HCT116 (cell line): ENCODE data around the gene RAI14. TPM values are rescaled to one million over a fixed set of nuclear protein-coding genes. Genes with fewer than 3 reads are reported as not detected.

ENCODE experiments used
- ATAC-seq: fragments of 200-7000 bp; cut with Tn5 transposase; 2 replicates; pipeline ENCODE4 v1.9.1; 2020; ENCODE audit warnings: mild to moderate bottlenecking, moderate library complexity
- BruUV-seq: library from RNA; stranded (reverse); fragments of 400-500 nt; replicated peaks from 2 replicates; lab custom pipeline; 2021; lab: Mats Ljungman, UMichigan
- CTCF ChIA-PET: fragments of 300-600 bp; sonication (Branson Sonifier 250); formaldehyde crosslinking; loops from one replicate; lab custom pipeline; 2021; ENCODE audit warnings: antibody characterized with exemption; lab: Charles Lee
- POLR2A ChIA-PET: fragments of 300-600, 350-600 bp; sonication (Branson Sonifier 250); formaldehyde crosslinking; loops from one replicate; lab custom pipeline; 2021; ENCODE audit warnings: antibody characterized with exemption; lab: Charles Lee
- RAD21 ChIA-PET, 2 experiments: fragments of 300-600 bp; sonication (Branson Sonifier 250); formaldehyde crosslinking; loops; one replicate each; lab custom pipeline; 2023; ENCODE audit warnings: low total read pairs in 2 of 2; ENCODE audit not compliant: uncharacterized antibody in 2 of 2, unreplicated experiment in 2 of 2, low non-redundant PET in 1 of 2; lab: Charles Lee
- DNase-seq: peaks from one replicate; pipeline ENCODE4 v3.0.0-alpha.2; 2010; ENCODE audit warnings: low read depth, low spot score
- H2AFZ ChIP-seq: fragments of 200-600 bp; shearing (Covaris generic), sonication (generic); 2 replicates; pipeline ENCODE4 v1.6.1; 2017; ENCODE audit warnings: low read depth, mixed run types, mixed read lengths, antibody characterized with exemption, low read length; ENCODE audit not compliant: poor library complexity, severe bottlenecking
- H3K27ac ChIP-seq: 2 replicates; pipeline ENCODE4 v1.5.1; 2012; ENCODE audit warnings: low read depth, low read length
- H3K27me3 ChIP-seq: fragments of 200-600 bp; sonication (generic); 2 replicates; pipeline ENCODE4 v1.6.1; 2016; ENCODE audit warnings: mixed run types, low read length, mixed read lengths; ENCODE audit not compliant: insufficient read depth
- H3K36me3 ChIP-seq, 2 experiments: fragments of 200-500 bp in 1 of 2; fragments of 200-600 bp in 1 of 2; sonication (Bioruptor generic) in 1 of 2; sonication (generic) in 1 of 2; 2 replicates each; pipeline versions ENCODE4 v1.5.1 to v1.6.1; 2014 to 2016; ENCODE audit warnings: low read length in 2 of 2, inconsistent platforms in 1 of 2, mixed read lengths in 1 of 2, mixed run types in 1 of 2; ENCODE audit not compliant: insufficient read depth in 2 of 2, control insufficient read depth in 1 of 2
- H3K4me1 ChIP-seq, 2 experiments: fragments of 200-600 bp in 1 of 2; sonication (generic) in 1 of 2; 2 replicates each; pipeline versions ENCODE4 v1.5.1 to v1.6.1; 2012 to 2017; ENCODE audit warnings: low read length in 2 of 2, inconsistent platforms in 1 of 2, mild to moderate bottlenecking in 1 of 2, mixed read lengths in 1 of 2, mixed run types in 1 of 2, moderate library complexity in 1 of 2; ENCODE audit not compliant: insufficient read depth in 2 of 2, control insufficient read depth in 1 of 2
- H3K4me2 ChIP-seq: fragments of 200-600 bp; sonication (generic); 2 replicates; pipeline ENCODE4 v1.6.1; 2017; ENCODE audit warnings: mixed run types, low read length, mixed read lengths
- H3K4me3 ChIP-seq, 2 experiments: fragments of 200-600 bp in 1 of 2; sonication (generic) in 1 of 2; replicated peaks in 1 of 2; 2 replicates each; pipeline ENCODE4 v1.5.1; 2011 to 2016; ENCODE audit warnings: low read length in 2 of 2, control low read depth in 1 of 2, low read depth in 1 of 2, mild to moderate bottlenecking in 1 of 2, mixed read lengths in 1 of 2, mixed run types in 1 of 2
- H3K79me2 ChIP-seq: fragments of 200-600 bp; sonication (generic); 2 replicates; pipeline ENCODE4 v1.6.1; 2017; ENCODE audit warnings: mild to moderate bottlenecking, mixed run types, low read length, moderate library complexity, mixed read lengths; ENCODE audit not compliant: insufficient read depth
- H3K9ac ChIP-seq: fragments of 200-600 bp; sonication (generic); 2 replicates; pipeline ENCODE4 v1.6.1; 2016; ENCODE audit warnings: low read length, mixed read lengths
- H3K9me2 ChIP-seq: fragments of 200-600 bp; sonication (generic), shearing (Covaris generic); 2 replicates; pipeline ENCODE4 v1.6.1; 2017; ENCODE audit warnings: mixed run types, mild to moderate bottlenecking, moderate library complexity; ENCODE audit not compliant: insufficient read depth
- H3K9me3 ChIP-seq, 2 experiments: fragments of 200-500 bp in 1 of 2; fragments of 200-600 bp in 1 of 2; sonication (Bioruptor generic) in 1 of 2; sonication (generic) in 1 of 2; 2 replicates each; pipeline ENCODE4 v1.6.1; 2014 to 2017; ENCODE audit warnings: low read length in 2 of 2, mixed read lengths in 2 of 2, inconsistent platforms in 1 of 2, low read depth in 1 of 2, mild to moderate bottlenecking in 1 of 2, mixed run types in 1 of 2, moderate library complexity in 1 of 2; ENCODE audit not compliant: control insufficient read depth in 1 of 2, insufficient read depth in 1 of 2
- H4K20me1 ChIP-seq: fragments of 200-600 bp; sonication (generic), shearing (Covaris generic); 2 replicates; pipeline ENCODE4 v1.6.1; 2017; ENCODE audit warnings: mixed run types, mild to moderate bottlenecking, moderate library complexity; ENCODE audit not compliant: insufficient read depth
- CBX3 ChIP-seq: IDR thresholded peaks from 2 replicates; pipeline ENCODE4 v1.6.1; 2012; ENCODE audit warnings: low read depth
- CEBPB ChIP-seq: IDR thresholded peaks from 2 replicates; pipeline ENCODE4 v1.6.1; 2012; ENCODE audit warnings: low read depth
- EZH2phosphoT487 ChIP-seq: fragments of 200-600 bp; IDR thresholded peaks from 2 replicates; pipeline ENCODE4 v1.6.1; 2018; ENCODE audit warnings: antibody characterized with exemption, borderline replicate concordance
- FOSL1 ChIP-seq: IDR thresholded peaks from 2 replicates; pipeline ENCODE4 v1.6.1; 2012; ENCODE audit warnings: low read depth
- JUND ChIP-seq: IDR thresholded peaks from 2 replicates; pipeline ENCODE4 v1.6.1; 2012
- POLR2A ChIP-seq: IDR thresholded peaks from 2 replicates; pipeline ENCODE4 v1.7.0; 2011; ENCODE audit warnings: borderline replicate concordance; ENCODE audit not compliant: insufficient read depth, insufficient read length; ENCODE audit errors: extremely low read depth
- POLR2AphosphoS5 ChIP-seq: IDR thresholded peaks from 2 replicates; pipeline ENCODE4 v1.6.1; 2011; ENCODE audit warnings: mild to moderate bottlenecking, low read depth, low read length, moderate library complexity
- RAD21 ChIP-seq: IDR thresholded peaks from 2 replicates; pipeline ENCODE4 v1.6.1; 2012; ENCODE audit warnings: low read depth, mild to moderate bottlenecking
- SIN3A ChIP-seq: IDR thresholded peaks from 2 replicates; pipeline ENCODE4 v1.6.1; 2012; ENCODE audit warnings: low read depth
- SRF ChIP-seq: IDR thresholded peaks from 2 replicates; pipeline ENCODE4 v1.6.1; 2012; ENCODE audit warnings: low read depth
- TCF7L2 ChIP-seq: IDR thresholded peaks from 2 replicates; pipeline ENCODE4 v1.7.0; 2011; ENCODE audit warnings: borderline replicate concordance, inconsistent platforms; ENCODE audit not compliant: insufficient read depth, insufficient read length; ENCODE audit errors: extremely low read depth
- YY1 ChIP-seq: IDR thresholded peaks from 2 replicates; pipeline ENCODE4 v1.6.1; 2011; ENCODE audit warnings: low read length, low read depth, moderate library complexity, mild to moderate bottlenecking; ENCODE audit not compliant: insufficient replicate concordance; ENCODE audit errors: extremely low read depth
- ZFX ChIP-seq: fragments of 450-650 bp; IDR thresholded peaks from 2 replicates; pipeline ENCODE4 v1.6.1; 2017
- ZNF274 ChIP-seq: fragments of 200-500 bp; sonication (Bioruptor generic); IDR thresholded peaks from 2 replicates; pipeline ENCODE4 v1.6.1; 2014; ENCODE audit warnings: mild to moderate bottlenecking, low read depth, low read length, inconsistent platforms
- intact Hi-C: fragments of 100-400 bp; cut with micrococcal nuclease; formaldehyde crosslinking; loops from 2 replicates; pipeline ENCODE4 v1.10.0; 2022
- total RNA-seq: library from RNA; stranded (reverse); gene quantifications from one replicate; pipeline ENCODE4 v1.2.1, GENCODE V29; 2021; ENCODE audit not compliant: unreplicated experiment
- TF ChIP-seq, protein P1 (sequence below), 3 experiments: fragments of 200-600 bp in 1 of 3; sonication (generic) in 1 of 3; IDR thresholded peaks in 2 of 3; conservative IDR thresholded peaks in 1 of 3; 2 replicates each; pipeline ENCODE4 v1.5.1; 2012 to 2017; ENCODE audit warnings: low read depth in 2 of 3, low read length in 2 of 3, antibody characterized with exemption in 1 of 3, borderline replicate concordance in 1 of 3, control low read depth in 1 of 3, mild to moderate bottlenecking in 1 of 3, mixed read lengths in 1 of 3, mixed run types in 1 of 3, moderate library complexity in 1 of 3; ENCODE audit not compliant: insufficient read depth in 1 of 3
- TF ChIP-seq, protein P2 (sequence below): IDR thresholded peaks from 2 replicates; pipeline ENCODE4 v1.6.1; 2012
- TF ChIP-seq, protein P3 (sequence below): IDR thresholded peaks from 2 replicates; pipeline ENCODE4 v1.6.1; 2012; ENCODE audit warnings: low read depth
- TF ChIP-seq, protein P4 (sequence below): IDR thresholded peaks from 2 replicates; pipeline ENCODE4 v1.6.1; 2011; ENCODE audit warnings: mild to moderate bottlenecking, low read length, moderate library complexity; ENCODE audit not compliant: insufficient replicate concordance; ENCODE audit errors: extremely low read depth
- TF ChIP-seq, protein P5 (sequence below): IDR thresholded peaks from 2 replicates; pipeline ENCODE4 v1.6.1; 2012

Gene RAI14
- total RNA-seq, 1 experiment from 2014 or later: 47.9 TPM

DNA sequence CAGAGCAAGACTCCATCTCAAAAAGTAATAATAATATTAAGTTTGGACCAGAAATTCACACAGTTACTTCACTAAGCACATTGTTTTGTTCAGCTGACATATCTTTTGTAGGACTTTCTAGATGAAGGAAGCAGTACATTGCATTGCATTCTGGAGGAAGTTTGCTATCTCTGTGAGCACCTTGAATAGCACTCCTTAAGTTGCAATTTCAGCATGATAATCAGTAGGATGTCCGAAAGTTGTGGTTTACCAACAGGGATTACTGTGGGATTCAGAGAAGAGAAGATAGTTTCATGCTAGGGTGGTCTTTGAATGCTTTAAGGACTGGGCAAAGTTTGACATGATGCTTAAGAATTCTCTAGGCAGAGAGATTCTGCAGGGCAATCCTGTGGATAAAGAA is 164.5 kb downstream of the RAI14 start:
- TF ChIP-seq YY1 (no peak), RAD21 (no peak), CEBPB (no peak), TCF7L2 (no peak), EZH2phosphoT487 (no peak), JUND (no peak), CBX3 (no peak), FOSL1 (no peak), SRF (no peak), SIN3A (no peak), POLR2AphosphoS5 (no peak), ZFX (no peak), POLR2A (no peak), ZNF274 (no peak)
- TF ChIP-seq, protein P1, sequence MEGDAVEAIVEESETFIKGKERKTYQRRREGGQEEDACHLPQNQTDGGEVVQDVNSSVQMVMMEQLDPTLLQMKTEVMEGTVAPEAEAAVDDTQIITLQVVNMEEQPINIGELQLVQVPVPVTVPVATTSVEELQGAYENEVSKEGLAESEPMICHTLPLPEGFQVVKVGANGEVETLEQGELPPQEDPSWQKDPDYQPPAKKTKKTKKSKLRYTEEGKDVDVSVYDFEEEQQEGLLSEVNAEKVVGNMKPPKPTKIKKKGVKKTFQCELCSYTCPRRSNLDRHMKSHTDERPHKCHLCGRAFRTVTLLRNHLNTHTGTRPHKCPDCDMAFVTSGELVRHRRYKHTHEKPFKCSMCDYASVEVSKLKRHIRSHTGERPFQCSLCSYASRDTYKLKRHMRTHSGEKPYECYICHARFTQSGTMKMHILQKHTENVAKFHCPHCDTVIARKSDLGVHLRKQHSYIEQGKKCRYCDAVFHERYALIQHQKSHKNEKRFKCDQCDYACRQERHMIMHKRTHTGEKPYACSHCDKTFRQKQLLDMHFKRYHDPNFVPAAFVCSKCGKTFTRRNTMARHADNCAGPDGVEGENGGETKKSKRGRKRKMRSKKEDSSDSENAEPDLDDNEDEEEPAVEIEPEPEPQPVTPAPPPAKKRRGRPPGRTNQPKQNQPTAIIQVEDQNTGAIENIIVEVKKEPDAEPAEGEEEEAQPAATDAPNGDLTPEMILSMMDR (IDR thresholded peaks at IDR 0.05 in 2 of 3, conservative IDR thresholded peaks at IDR 0.05 in 1 of 3; ENCODE audit: borderline replicate concordance in 1 of 3, insufficient read depth in 1 of 3, low read depth in 2 of 3, low read length in 2 of 3): no peak
- TF ChIP-seq, protein P2, sequence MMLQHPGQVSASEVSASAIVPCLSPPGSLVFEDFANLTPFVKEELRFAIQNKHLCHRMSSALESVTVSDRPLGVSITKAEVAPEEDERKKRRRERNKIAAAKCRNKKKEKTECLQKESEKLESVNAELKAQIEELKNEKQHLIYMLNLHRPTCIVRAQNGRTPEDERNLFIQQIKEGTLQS: no peak
- TF ChIP-seq, protein P3, sequence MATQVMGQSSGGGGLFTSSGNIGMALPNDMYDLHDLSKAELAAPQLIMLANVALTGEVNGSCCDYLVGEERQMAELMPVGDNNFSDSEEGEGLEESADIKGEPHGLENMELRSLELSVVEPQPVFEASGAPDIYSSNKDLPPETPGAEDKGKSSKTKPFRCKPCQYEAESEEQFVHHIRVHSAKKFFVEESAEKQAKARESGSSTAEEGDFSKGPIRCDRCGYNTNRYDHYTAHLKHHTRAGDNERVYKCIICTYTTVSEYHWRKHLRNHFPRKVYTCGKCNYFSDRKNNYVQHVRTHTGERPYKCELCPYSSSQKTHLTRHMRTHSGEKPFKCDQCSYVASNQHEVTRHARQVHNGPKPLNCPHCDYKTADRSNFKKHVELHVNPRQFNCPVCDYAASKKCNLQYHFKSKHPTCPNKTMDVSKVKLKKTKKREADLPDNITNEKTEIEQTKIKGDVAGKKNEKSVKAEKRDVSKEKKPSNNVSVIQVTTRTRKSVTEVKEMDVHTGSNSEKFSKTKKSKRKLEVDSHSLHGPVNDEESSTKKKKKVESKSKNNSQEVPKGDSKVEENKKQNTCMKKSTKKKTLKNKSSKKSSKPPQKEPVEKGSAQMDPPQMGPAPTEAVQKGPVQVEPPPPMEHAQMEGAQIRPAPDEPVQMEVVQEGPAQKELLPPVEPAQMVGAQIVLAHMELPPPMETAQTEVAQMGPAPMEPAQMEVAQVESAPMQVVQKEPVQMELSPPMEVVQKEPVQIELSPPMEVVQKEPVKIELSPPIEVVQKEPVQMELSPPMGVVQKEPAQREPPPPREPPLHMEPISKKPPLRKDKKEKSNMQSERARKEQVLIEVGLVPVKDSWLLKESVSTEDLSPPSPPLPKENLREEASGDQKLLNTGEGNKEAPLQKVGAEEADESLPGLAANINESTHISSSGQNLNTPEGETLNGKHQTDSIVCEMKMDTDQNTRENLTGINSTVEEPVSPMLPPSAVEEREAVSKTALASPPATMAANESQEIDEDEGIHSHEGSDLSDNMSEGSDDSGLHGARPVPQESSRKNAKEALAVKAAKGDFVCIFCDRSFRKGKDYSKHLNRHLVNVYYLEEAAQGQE: no peak
- TF ChIP-seq, protein P4, sequence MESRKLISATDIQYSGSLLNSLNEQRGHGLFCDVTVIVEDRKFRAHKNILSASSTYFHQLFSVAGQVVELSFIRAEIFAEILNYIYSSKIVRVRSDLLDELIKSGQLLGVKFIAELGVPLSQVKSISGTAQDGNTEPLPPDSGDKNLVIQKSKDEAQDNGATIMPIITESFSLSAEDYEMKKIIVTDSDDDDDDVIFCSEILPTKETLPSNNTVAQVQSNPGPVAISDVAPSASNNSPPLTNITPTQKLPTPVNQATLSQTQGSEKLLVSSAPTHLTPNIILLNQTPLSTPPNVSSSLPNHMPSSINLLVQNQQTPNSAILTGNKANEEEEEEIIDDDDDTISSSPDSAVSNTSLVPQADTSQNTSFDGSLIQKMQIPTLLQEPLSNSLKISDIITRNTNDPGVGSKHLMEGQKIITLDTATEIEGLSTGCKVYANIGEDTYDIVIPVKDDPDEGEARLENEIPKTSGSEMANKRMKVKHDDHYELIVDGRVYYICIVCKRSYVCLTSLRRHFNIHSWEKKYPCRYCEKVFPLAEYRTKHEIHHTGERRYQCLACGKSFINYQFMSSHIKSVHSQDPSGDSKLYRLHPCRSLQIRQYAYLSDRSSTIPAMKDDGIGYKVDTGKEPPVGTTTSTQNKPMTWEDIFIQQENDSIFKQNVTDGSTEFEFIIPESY: no peak
- TF ChIP-seq, protein P5, sequence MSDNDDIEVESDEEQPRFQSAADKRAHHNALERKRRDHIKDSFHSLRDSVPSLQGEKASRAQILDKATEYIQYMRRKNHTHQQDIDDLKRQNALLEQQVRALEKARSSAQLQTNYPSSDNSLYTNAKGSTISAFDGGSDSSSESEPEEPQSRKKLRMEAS: no peak
- TF ChIP-seq, all 23 proteins: peak for 0
- no TSS peak for BruUV-seq

More for the DNA sequence above, 164.5 kb downstream of the RAI14 start:
- Histone ChIP-seq H3K27me3 (no peaks in the 10 kb centered on the region), H4K20me1 (no peaks in the 10 kb centered on the region), H3K9ac (no peak overlapping the region), H3K79me2 (no peaks in the 10 kb centered on the region), H2AFZ (no peak overlapping the region), H3K9me3 (no peaks in the 10 kb centered on the region), H3K27ac (no peak overlapping the region), H3K4me1 (no peaks in the 10 kb centered on the region), H3K4me3 (no peak overlapping the region), H3K36me3 (peaks cover 7 to 8% of the 10 kb centered on the region in 2 experiments; a peak in 3 of 4 replicates), H3K9me2 (no peaks in the 10 kb centered on the region), H3K4me2 (no peak overlapping the region)
- intact Hi-C loops: no loop called here
- ATAC-seq: no peak
- ChIA-PET CTCF (no interaction called here), RAD21 (no interaction called here), POLR2A (no interaction called here)
- DNase-seq: no peak
